Dendritic cell treated with granulocyte-macrophage colony-stimulating factor and Interleukin-4, amounts not matched to agents 40 ng/mL and 50 ng/mL, for 4 days (primary cell): ENCODE results near the gene ST3GAL4.

Source experiments
- H3K27ac Mint-ChIP-seq: one replicate; pipeline ENCODE4 v1.8.0; 2022; ENCODE audit warnings: mild to moderate bottlenecking, mixed read lengths
- H3K27me3 Mint-ChIP-seq: one replicate; pipeline ENCODE4 v1.8.0; 2022; ENCODE audit warnings: mild to moderate bottlenecking, mixed read lengths
- H3K36me3 Mint-ChIP-seq: one replicate; pipeline ENCODE4 v1.8.0; 2022; ENCODE audit warnings: low read depth, mixed read lengths
- H3K4me1 Mint-ChIP-seq: one replicate; pipeline ENCODE4 v1.8.0; 2022; ENCODE audit warnings: low read depth, mixed read lengths
- H3K4me3 Mint-ChIP-seq: one replicate; pipeline ENCODE4 v1.8.0; 2022; ENCODE audit warnings: mild to moderate bottlenecking, moderate library complexity, mixed read lengths
- H3K9me3 Mint-ChIP-seq: one replicate; pipeline ENCODE4 v1.8.0; 2022; ENCODE audit warnings: mixed read lengths
- intact Hi-C: fragments of 100-400 bp; cut with micrococcal nuclease; formaldehyde crosslinking; loops from one replicate; pipeline ENCODE4 v1.15.0; 2022

The ST3GAL4 gene

DNA sequence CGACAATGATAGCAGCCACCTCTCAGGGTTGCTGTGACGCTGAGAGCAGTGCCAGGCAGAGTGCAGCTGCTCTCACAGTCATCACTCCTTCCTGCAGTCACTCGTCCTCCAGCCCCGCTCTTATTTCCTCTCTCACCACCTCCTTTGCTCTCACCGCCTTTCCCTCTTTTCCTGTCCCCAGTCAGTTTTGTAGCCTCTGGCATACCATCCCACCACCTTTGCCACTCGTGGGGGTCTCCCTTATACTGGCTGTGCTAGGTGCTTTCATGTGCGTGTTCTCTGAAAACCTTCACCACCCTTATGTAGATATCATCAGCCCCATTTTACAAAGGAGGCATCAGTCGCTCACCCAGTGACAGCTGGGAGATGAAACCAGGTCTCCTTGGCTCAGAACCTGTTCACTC, 19.3 kb upstream of the ST3GAL4 start:
- peaks cover 22% of the 10 kb centered on the region for H3K4me1 Mint-ChIP-seq
- H3K9me3 Mint-ChIP-seq = no peaks in the 10 kb centered on the region
- intact Hi-C loops = no loop called here
- peaks cover 83% of the 10 kb centered on the region for H3K36me3 Mint-ChIP-seq
- H3K27me3 Mint-ChIP-seq = no peaks in the 10 kb centered on the region
- no peak overlapping the region for H3K4me3 Mint-ChIP-seq
- H3K27ac Mint-ChIP-seq = no peak overlapping the region

DNA sequence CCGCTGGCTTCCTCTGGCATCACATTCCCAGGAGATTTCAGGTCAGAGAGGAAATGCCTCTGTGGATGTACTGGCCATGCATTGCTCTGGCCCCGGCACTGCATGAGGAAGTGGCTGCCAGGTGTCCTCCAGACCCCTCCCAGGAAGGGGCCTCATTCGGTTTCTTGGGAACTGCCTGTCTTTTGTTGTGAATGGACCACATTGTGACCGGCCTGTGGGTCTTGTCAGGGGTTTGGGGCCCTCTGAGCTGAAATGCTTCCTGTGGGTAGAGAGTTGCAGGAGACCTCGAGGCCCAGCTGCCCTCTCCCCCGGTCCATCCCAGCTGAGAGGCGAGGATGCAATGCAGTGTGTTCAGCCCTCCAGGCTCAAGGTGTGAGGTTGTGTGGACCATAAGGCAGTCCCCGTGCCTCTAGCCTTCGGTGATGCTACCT, 18.8 kb upstream of the ST3GAL4 start:
- intact Hi-C loops = no loop called here
- peaks cover 83% of the 10 kb centered on the region for H3K36me3 Mint-ChIP-seq

DNA sequence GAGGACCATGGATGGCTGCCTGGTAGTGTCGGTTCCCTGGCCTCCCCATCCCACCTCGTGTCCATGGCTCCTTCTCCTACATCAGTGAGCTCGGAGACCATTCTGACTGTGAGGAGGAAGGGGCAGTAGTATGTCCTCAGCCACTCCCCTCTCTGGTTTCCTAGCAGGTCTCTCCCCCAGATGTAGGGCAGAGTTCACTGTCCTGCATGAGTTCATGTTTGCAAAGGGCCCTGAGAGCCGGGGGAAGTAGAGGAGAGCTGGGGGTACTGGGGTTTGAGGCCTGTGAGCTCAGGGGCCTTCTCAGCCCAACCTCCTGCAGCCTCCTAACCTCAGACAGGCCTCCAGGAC, 18.4 kb upstream of the ST3GAL4 start:
- Mint-ChIP-seq H3K27me3 (no peaks in the 10 kb centered on the region), H3K36me3 (peaks cover 83% of the 10 kb centered on the region)
- intact Hi-C loops = no loop called here

More for the DNA sequence above, 18.8 kb upstream of the ST3GAL4 start:
- Mint-ChIP-seq H3K27me3 (no peaks in the 10 kb centered on the region), H3K9me3 (no peaks in the 10 kb centered on the region), H3K4me1 (peaks cover 28% of the 10 kb centered on the region), H3K27ac (no peak overlapping the region), H3K4me3 (no peak overlapping the region)

DNA sequence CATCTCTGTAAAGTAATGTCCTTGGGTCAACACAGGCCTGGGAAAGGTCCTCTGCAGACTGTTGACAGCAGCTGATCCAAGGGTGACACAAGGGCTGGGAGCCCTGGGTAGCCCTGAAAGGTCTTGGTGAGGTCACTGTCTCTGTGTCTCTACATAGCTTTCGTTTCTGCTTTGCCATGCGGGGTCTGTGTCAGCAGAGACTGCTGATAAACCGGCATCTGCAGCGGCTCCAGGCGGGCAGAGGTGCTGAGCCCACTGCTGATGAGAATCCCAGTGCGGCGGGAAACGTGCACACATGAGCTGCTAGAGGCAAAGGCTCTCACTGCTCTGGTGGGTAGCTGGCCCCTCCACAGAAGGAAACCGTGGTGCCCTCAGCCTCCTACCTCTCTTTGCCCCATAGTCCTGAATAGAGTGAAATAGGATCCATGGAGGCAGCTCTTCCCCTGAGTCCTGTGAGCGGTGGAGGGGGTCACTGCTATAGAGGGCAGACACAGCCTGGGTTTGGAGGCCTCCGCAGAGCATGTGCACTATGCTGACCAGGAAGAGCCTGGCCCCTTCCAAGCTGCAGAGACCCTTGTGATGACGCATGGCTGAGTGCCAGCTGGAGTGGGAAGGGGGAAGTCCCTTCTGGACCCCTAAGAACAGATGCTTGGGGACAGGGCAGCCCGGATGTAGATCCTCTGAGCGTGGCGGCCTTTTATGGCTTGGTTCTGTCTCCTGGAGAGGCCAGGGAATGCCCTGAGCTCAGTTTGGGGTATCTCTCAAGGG, 17.8 kb upstream of the ST3GAL4 start:
- intact Hi-C loops = no loop called here
- Mint-ChIP-seq H3K36me3 (peaks cover 83% of the 10 kb centered on the region), H3K27ac (no peak overlapping the region), H3K9me3 (no peaks in the 10 kb centered on the region), H3K4me1 (peaks cover 38% of the 10 kb centered on the region), H3K4me3 (no peak overlapping the region), H3K27me3 (no peaks in the 10 kb centered on the region)

More for the DNA sequence above, 18.4 kb upstream of the ST3GAL4 start:
- Mint-ChIP-seq H3K4me3 (no peak overlapping the region), H3K9me3 (no peaks in the 10 kb centered on the region), H3K4me1 (peaks cover 32% of the 10 kb centered on the region), H3K27ac (no peak overlapping the region)

DNA sequence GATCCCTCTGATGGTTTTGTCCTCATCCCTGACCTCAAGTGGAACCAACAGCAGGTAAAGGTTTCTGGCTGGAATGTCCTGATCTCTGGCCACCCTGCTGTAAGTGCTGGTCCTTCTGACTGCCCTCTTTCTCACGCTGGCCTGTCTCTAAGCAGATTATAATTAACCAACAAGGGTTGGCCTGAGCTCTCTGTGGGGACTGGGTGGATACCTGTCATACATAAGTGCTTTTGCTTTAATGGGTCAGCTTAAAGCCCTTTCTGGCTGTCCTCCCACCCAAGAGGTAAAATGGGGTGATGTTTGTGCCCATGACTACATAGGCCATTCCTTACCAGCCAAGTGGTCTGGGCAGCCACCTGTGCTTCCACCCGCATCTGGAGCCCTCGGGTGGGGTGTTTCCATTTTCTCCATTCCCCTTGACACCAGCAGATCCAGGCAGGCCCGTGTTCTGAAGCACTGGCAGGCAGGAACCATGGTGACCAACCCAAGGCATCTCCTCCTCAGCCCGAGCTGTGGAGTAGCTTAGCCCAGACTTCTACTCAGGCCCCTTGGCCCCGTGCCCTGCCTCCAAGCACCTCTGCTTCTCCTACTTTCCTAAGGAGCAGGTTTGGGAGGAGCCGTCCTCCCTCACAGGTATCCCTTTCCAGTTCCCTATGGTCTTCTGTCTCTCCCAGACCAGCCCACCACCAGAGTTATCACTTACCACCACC, 17.0 kb upstream of the ST3GAL4 start:
- no peaks in the 10 kb centered on the region for H3K9me3 Mint-ChIP-seq
- peaks cover 38% of the 10 kb centered on the region for H3K4me1 Mint-ChIP-seq

DNA sequence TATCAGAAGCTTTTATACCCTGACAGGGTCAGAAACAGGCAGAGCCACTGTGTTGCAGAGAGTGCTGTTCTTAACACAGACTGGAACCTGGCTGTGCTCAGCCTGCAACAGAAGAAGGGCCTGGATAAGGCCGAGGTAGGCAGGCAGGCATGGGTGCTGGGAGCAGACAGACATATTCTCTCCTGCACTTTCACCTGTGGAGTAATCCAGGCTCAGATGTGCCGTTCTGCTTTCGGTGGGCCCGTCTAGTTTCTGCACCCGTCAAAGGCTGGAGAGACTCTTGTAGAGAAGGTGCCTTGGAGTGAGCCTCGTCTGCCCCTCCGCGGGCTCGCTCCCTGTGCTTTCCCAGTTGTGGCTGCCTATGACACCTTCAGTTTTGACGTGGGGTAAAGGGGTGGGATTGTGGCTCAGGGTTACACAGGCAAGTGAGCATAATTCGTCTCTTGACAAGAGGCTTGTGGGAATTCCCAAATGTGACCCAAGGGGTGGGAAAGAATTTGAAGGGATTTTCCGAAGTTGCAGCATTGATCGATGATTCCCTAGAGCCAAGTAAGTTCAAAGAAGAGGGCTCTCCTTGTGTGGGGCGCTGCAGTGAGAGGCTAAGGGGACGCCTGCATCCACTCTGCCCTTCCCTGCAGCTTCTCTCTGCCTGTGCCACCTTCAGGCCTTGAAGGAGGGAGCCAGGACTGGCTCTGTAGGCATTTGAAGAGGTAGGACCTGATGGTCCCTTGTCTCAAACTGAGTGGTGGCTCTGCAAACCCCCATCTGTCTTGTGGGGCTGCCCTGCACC, 16.2 kb upstream of the ST3GAL4 start:
- intact Hi-C loops = no loop called here
- no peaks in the 10 kb centered on the region for H3K9me3 Mint-ChIP-seq
- H3K4me3 Mint-ChIP-seq = no peak overlapping the region
- H3K27me3 Mint-ChIP-seq = no peaks in the 10 kb centered on the region
- peaks cover 38% of the 10 kb centered on the region for H3K4me1 Mint-ChIP-seq
- H3K27ac Mint-ChIP-seq = no peak overlapping the region
- H3K36me3 Mint-ChIP-seq = peaks cover 84% of the 10 kb centered on the region

More for the DNA sequence above, 17.0 kb upstream of the ST3GAL4 start:
- Mint-ChIP-seq H3K27me3 (no peaks in the 10 kb centered on the region), H3K36me3 (peaks cover 83% of the 10 kb centered on the region), H3K4me3 (no peak overlapping the region), H3K27ac (no peak overlapping the region)
- intact Hi-C loops = no loop called here

DNA sequence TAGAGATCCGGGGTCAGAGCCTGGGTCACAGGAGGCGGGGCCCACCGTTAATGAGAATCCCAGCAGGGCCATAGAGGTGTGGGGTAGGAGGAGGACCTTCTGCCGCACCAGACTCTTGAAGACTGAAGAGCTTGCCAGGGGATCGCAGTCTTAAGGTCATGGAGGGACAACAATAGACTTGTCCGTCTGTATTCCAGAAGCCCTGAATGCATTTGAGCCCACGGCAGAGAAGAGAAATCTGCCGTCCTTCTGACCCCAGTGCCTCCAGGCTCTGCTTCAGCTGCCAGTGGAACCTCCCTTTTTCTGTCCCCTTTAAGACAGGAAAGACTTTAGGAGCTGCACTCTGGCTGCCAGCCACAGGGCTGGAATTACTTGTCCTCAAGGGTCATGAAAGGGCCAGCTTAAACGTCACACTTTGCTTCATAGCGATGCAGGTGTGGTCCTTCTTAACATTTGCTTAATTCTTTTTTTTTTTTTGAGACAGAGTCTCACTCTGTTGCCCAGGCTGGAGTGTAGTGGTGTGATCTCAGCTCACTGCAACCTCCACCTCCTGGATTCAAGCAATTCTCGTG, 15.5 kb upstream of the ST3GAL4 start:
- no peak overlapping the region for H3K27ac Mint-ChIP-seq
- H3K27me3 Mint-ChIP-seq = no peaks in the 10 kb centered on the region
- intact Hi-C loops = no loop called here
- H3K9me3 Mint-ChIP-seq = no peaks in the 10 kb centered on the region
- H3K4me3 Mint-ChIP-seq = no peak overlapping the region
- H3K36me3 Mint-ChIP-seq = peaks cover 87% of the 10 kb centered on the region
- H3K4me1 Mint-ChIP-seq = peaks cover 44% of the 10 kb centered on the region

DNA sequence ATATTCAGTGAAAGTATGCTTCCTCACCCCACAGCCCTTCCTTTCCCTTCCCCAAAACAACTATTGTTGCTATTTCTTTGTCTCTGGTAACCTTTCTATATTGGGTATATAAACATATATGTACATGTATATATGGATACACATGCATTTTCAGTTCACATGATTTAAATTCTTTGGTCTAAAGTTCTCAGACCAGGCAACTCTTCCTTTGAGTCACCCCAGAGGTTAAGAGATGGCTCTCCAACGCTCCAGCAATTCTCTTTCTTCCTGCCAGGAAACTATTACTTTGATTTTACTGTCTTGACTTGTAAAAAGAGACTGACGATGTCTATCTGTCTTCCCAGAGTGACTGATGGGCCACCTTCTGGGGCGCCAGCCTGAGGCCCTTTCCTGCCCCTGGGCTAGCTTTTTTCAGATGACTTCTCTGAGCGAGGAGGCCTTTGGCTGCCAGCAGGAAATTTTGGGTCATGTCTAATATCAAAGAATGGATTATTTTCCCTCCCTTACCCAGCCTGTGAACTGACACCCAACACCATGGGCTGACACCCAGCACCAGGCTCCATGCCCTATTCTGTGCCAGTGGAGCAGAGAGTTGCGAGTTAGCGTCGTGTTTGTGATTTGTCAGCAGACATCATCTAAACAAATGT, 14.4 kb upstream of the ST3GAL4 start:
- intact Hi-C loops = no loop called here
- Mint-ChIP-seq H3K9me3 (no peaks in the 10 kb centered on the region), H3K4me3 (no peak overlapping the region), H3K36me3 (peaks cover 82% of the 10 kb centered on the region), H3K27ac (no peak overlapping the region), H3K4me1 (peaks cover 53% of the 10 kb centered on the region), H3K27me3 (no peaks in the 10 kb centered on the region)

DNA sequence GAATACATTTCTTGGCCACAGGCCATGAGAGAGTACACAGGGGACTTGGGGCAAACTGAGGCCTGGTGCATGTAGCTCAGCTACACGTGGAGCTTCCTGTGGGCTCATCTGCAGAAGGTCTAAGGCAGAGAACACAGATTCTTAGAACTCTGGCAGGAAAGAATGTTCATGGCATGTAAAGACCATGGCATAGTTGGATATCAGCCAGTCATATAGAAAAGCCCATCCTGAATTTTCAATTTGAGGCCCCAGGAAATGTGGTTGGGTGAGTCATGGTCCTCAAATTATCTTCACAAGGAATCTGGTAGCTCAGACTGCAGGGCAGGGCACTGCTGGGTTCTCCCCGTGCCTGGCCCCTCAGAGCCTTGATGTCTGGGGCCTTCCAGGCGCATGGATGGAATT, 13.7 kb upstream of the ST3GAL4 start:
- Mint-ChIP-seq H3K9me3 (no peaks in the 10 kb centered on the region), H3K4me3 (no peak overlapping the region), H3K27ac (no peak overlapping the region), H3K4me1 (peaks cover 53% of the 10 kb centered on the region), H3K36me3 (peaks cover 78% of the 10 kb centered on the region), H3K27me3 (no peaks in the 10 kb centered on the region)
- intact Hi-C loops = no loop called here

DNA sequence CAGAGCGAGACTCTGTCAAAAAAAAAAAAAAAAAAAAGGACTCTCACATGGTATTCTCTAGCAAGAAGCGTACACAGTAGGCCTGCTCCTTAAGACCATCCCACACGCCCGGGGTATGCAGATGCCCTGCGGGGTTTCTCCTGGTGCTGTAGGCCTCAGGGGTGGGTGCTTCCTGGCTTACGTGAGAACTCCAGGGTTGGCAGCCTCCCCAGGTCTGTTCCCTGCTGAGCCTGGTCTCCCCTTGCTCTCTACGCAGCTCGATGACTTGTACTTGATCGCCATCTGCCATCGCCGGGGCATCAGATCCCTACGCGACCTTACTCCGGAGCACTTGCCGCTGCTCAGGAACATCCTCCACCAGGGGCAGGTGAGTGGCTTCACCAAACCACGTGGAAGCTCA, 12.4 kb upstream of the ST3GAL4 start:
- intact Hi-C loops = no loop called here
- Mint-ChIP-seq H3K27me3 (no peaks in the 10 kb centered on the region), H3K36me3 (peaks cover 82% of the 10 kb centered on the region), H3K27ac (no peak overlapping the region), H3K4me1 (peaks cover 51% of the 10 kb centered on the region), H3K9me3 (no peaks in the 10 kb centered on the region), H3K4me3 (no peak overlapping the region)

DNA sequence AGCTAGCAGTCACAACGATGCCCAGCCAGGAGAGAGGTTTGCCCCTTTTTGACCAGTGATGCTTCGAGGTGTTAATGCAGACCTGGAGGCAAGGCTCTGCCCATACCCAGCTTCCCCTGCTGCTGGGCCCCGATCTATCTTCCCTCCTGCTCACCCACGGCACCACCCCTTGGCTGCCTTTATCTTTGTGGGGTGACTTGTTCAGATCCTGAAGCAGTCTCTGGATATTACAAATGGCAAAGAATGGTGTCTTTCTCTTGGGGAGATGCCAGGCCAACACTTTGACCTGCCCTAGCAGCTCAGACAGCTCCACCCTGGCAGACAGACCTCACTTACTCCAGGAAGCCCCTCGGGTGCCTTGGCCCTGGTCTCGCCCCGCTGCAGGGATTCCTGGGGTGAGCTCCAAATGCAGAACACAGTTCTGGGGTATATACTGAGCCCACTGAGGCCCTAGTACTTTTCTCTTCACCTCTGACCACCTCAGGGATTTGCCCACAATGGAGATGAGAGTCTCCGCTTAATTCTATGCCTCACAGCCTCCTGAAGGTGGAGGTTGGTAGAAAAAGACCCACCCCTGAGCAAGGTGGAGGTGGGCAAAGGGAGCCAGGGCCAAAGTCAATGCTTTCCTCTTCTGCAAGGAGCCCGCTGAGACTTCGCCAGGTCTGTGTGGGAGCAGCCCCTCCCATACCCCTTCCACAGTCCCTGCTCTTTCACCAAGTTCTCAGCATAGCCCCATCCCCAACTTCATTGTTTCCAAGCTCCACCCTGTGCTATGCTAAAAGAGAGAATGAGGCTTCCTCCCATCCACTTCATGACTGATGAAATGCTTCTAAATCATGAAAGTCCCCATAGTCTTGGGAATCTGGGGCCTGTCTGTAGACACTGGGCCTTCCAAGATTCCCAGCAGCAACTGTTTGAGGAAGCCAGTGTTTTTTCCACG, 11.1 kb upstream of the ST3GAL4 start:
- Mint-ChIP-seq H3K4me3 (no peak overlapping the region), H3K27me3 (no peaks in the 10 kb centered on the region), H3K9me3 (no peaks in the 10 kb centered on the region), H3K36me3 (peaks cover 77% of the 10 kb centered on the region), H3K4me1 (peaks cover 63% of the 10 kb centered on the region), H3K27ac (peak overlapping the region; percentile 25)
- intact Hi-C loops = no loop called here

DNA sequence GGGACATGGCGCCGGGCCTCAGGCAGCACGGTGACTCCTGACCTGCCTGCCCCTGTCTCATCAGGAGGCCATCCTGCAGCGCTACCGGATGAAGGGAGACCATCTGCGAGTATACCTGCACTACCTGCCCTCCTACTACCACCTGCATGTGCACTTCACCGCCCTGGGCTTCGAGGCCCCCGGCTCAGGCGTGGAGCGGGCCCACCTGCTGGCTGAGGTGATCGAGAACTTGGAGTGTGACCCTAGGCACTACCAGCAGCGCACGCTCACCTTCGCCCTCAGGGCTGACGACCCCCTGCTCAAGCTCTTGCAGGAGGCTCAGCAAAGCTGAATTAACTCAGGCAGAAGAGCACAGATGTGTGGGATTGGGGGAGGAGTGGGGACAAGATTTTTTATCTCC, 10.2 kb upstream of the ST3GAL4 start:
- Mint-ChIP-seq H3K36me3 (peaks cover 68% of the 10 kb centered on the region), H3K27me3 (no peaks in the 10 kb centered on the region), H3K9me3 (no peaks in the 10 kb centered on the region), H3K27ac (peak overlapping the region; percentile 89), H3K4me3 (no peak overlapping the region), H3K4me1 (peaks cover 63% of the 10 kb centered on the region)
- intact Hi-C loops = no loop called here
